ENCODE data around the gene MYOT.

DNA sequence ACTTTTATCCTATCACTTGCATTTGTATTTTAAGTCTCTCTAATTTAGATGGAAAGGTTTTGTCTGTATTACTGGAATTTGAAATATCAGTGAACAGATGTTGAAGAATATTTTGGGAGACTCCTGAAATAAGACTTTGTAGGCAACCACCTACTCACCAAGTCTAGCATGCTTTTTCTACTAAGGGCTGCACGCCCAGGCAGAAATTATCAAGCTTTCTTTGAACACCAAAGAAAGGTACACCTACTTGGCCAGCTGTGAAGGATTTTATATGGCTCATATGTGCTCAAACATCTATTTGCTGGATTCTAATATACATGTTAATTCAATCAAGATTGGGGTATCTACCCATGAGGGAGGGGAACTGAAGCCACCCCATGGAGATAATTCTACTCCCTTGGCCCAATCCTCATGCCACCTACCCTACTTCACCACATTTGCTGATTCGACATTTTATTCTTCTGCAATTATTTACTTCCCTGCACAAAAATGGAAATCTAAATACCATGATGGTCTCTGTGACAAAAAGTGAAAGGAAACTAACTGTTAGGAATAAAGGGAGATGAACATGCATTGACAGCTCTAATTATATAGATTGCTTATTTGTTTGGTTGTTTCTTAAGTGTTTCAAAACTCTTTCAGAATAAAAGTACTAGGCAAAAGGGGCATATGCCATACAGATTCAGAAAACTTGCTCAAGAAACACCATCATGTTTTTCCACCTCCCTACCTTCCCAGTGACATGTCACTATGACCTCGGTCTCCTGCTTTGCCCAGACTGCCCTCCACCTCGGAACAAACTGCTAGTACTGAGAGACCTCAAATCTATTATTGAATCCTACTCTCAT is 895 bp upstream of the MYOT start:
- TF ChIP-seq, protein P1, sequence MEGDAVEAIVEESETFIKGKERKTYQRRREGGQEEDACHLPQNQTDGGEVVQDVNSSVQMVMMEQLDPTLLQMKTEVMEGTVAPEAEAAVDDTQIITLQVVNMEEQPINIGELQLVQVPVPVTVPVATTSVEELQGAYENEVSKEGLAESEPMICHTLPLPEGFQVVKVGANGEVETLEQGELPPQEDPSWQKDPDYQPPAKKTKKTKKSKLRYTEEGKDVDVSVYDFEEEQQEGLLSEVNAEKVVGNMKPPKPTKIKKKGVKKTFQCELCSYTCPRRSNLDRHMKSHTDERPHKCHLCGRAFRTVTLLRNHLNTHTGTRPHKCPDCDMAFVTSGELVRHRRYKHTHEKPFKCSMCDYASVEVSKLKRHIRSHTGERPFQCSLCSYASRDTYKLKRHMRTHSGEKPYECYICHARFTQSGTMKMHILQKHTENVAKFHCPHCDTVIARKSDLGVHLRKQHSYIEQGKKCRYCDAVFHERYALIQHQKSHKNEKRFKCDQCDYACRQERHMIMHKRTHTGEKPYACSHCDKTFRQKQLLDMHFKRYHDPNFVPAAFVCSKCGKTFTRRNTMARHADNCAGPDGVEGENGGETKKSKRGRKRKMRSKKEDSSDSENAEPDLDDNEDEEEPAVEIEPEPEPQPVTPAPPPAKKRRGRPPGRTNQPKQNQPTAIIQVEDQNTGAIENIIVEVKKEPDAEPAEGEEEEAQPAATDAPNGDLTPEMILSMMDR (IDR thresholded peaks at IDR 0.05) = no peak
- TF ChIP-seq POLR2A (IDR thresholded peaks at IDR 0.05) = no peak

Measured in esophagus squamous epithelium (tissue), 4 donors.